ENCODE measurements around the gene PPM1L. TPM values are rescaled to one million over a fixed set of nuclear protein-coding genes. Genes with fewer than 3 reads are reported as not detected.
"Not testable (repeated sequence)": the region's sequence is repeated elsewhere in the genome, so short reads cannot be mapped to it uniquely, and the experiment has no call there.

Gene PPM1L
- total RNA-seq, 1 donor from 2014 or later = 16.3 TPM

GRCh38 chr3:160986069-160986468 lies 230.0 kb downstream of the PPM1L start:
- DNase-seq (ENCODE audit: low spot score) = no peak

- no peak for DNase-seq (ENCODE audit: low spot score)
Observed at GRCh38 chr3:160987982-160988964, 232.2 kb downstream of the PPM1L start.

GRCh38 chr3:160990446-160990845 lies 234.4 kb downstream of the PPM1L start:
- no peak for DNase-seq (ENCODE audit: low spot score)

- no peak for DNase-seq (ENCODE audit: low spot score)
Observed at GRCh38 chr3:160992712-160993111, 236.7 kb downstream of the PPM1L start.

- DNase-seq (ENCODE audit: low spot score) = no peak
Observed at GRCh38 chr3:160996811-160997210, 240.8 kb downstream of the PPM1L start.

- no peak for DNase-seq (ENCODE audit: low spot score)
Observed at GRCh38 chr3:160998581-160998980, 242.6 kb downstream of the PPM1L start.

- no peak for DNase-seq (ENCODE audit: low spot score)
Observed at GRCh38 chr3:160999274-160999673, 243.2 kb downstream of the PPM1L start.

GRCh38 chr3:161008086-161008485 lies 252.1 kb downstream of the PPM1L start:
- DNase-seq (ENCODE audit: low spot score) = no peak

GRCh38 chr3:161010151-161010550 lies 254.1 kb downstream of the PPM1L start:
- DNase-seq (ENCODE audit: low spot score) = not testable (repeated sequence)

GRCh38 chr3:161014843-161015749 lies 259.1 kb downstream of the PPM1L start:
- DNase-seq (ENCODE audit: low spot score) = no peak

- DNase-seq (ENCODE audit: low spot score) = no peak
Observed at GRCh38 chr3:161016417-161017313, 260.6 kb downstream of the PPM1L start.

- DNase-seq (ENCODE audit: low spot score) = no peak
Observed at GRCh38 chr3:161017971-161018370, 261.9 kb downstream of the PPM1L start.

- DNase-seq (ENCODE audit: low spot score) = no peak
Observed at GRCh38 chr3:161020256-161020655, 264.2 kb downstream of the PPM1L start.

GRCh38 chr3:161025911-161026310 lies 269.9 kb downstream of the PPM1L start:
- no peak for DNase-seq (ENCODE audit: low spot score)

- no peak for DNase-seq (ENCODE audit: low spot score)
Observed at GRCh38 chr3:161026612-161027510, 270.8 kb downstream of the PPM1L start.

- no peak for DNase-seq (ENCODE audit: low spot score)
Observed at GRCh38 chr3:161028555-161029153, 272.6 kb downstream of the PPM1L start.

GRCh38 chr3:161031134-161031533 lies 275.1 kb downstream of the PPM1L start:
- no peak for DNase-seq (ENCODE audit: low spot score)

GRCh38 chr3:161034913-161035550 lies 279.0 kb downstream of the PPM1L start:
- DNase-seq (ENCODE audit: low spot score) = not testable (repeated sequence)

- DNase-seq (ENCODE audit: low spot score) = no peak
Observed at GRCh38 chr3:161035711-161036110, 279.7 kb downstream of the PPM1L start.
